GM18867 (cell line): Measurements from ENCODE around the gene LPP.

ENCODE experiments used
- ATAC-seq: cut with Tn5 transposase; IDR thresholded peaks from one replicate; pipeline ENCODE4 v1.9.1; 2021; ENCODE audit warnings: mild to moderate bottlenecking, moderate library complexity; ENCODE audit not compliant: unreplicated experiment

The LPP gene

GRCh38 chr3:188573291-188573940 is 419.5 kb downstream of the LPP start:
- ATAC-seq: no peak

- ATAC-seq: no peak
Measured at GRCh38 chr3:188573956-188574355, 420.0 kb downstream of the LPP start.

- ATAC-seq: no peak
Measured at GRCh38 chr3:188574885-188575284, 420.9 kb downstream of the LPP start.

- ATAC-seq: no peak
Measured at GRCh38 chr3:188575501-188575900, 421.5 kb downstream of the LPP start.

- ATAC-seq: no peak
Measured at GRCh38 chr3:188577539-188577938, 423.6 kb downstream of the LPP start.

- no peak for ATAC-seq
Measured at GRCh38 chr3:188578576-188579363, 424.8 kb downstream of the LPP start.

GRCh38 chr3:188580223-188580622 is 426.3 kb downstream of the LPP start:
- no peak for ATAC-seq

- no peak for ATAC-seq
Measured at GRCh38 chr3:188580659-188581058, 426.7 kb downstream of the LPP start.

- no peak for ATAC-seq
Measured at GRCh38 chr3:188581365-188581764, 427.4 kb downstream of the LPP start.

GRCh38 chr3:188581792-188582191 is 427.8 kb downstream of the LPP start:
- ATAC-seq: no peak

DNA sequence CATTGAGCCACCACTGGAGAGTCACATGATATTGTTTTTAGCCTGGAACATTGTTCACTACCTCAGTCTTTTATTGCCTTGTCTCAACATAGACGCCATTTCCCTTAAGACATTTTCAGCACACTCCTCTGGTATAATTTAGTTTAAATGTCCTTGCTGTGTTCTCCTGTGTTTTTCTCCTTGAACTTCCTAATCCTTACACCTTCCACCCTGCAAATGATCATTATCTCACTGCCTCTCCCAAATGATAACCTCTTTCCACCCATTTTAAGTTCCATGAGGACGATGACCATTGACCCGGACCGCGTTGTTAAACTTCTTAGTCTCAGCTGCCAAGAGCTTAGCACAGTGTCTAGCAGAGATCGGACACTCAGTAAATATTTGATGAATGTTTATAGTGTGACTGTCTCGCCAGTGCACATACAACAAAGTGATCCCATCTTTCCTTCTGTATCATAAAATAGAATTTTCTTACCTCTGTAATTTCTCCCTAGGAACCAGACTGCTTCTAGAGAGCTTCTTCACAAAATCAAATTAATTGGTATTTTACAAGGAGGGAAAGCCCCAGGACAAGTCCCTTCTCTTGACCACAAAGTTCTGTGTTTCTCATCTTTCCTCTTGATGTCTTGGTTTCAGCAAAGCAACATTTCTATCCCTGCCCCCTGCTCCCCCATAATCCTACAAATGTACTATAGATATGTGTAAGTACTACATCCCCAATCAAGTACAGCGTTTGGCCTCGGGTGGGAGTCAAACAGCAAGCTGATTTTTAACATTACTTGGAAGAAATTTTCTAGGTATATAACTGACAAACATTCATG is 429.6 kb downstream of the LPP start:
- no peak for ATAC-seq

DNA sequence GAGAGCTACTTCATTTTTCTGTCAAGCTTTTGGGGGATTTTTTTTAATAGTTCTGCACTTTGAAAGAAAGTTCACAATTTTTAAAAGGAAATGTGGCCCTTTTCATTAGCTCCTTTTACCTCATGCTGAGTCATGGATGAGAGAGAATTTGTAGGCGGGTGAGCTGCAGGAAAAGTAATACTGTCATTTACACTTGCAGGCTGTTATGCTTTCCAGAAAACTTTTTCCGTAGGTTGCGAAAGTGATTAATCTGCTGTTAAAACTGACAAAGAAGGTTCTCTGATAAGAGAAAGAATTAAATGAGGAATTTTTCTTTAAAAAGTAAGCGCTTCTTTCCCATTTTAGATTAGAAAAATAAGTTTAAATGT is 430.2 kb downstream of the LPP start:
- no peak for ATAC-seq

GRCh38 chr3:188584958-188585689 is 431.2 kb downstream of the LPP start:
- ATAC-seq: no peak

DNA sequence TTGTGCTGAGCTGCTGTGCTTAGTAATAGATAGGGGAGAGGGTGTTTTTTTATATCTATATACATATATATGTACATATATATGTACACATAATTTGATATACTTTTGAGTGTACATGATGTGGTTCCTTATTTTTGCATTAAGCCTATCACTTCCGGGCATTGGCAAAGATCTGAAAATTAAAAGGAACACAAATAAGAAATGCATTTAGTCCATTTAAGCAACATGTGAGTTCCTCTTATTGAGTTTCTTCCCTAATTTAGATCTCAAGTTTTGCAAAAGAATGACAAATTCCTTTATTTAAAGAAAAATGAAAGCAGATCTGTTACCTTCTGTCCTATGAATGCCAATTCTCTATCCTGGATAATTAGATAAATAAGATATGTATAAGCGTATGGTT is 435.1 kb downstream of the LPP start:
- no peak for ATAC-seq

- ATAC-seq: no peak
Measured at GRCh38 chr3:188589771-188590170, 435.8 kb downstream of the LPP start.

DNA sequence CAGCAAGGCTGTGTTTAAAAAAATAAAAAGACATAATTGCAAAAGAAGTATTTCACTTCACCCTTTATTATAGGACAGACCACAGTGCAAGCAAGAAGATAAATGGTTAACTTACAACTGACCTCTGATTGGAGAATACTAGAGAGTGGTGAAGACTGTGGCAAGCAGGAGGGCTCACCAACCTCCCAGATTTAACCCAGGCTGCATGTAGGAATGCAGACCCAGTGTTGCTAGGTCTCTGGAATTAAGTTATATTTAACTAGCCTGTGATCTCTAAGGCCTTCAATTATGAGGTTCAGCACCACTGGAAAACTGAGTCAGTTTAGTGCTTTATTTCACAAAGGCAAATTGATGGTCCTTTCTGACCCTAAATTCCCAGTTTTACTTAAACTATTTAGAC is 436.6 kb downstream of the LPP start:
- no peak for ATAC-seq

DNA sequence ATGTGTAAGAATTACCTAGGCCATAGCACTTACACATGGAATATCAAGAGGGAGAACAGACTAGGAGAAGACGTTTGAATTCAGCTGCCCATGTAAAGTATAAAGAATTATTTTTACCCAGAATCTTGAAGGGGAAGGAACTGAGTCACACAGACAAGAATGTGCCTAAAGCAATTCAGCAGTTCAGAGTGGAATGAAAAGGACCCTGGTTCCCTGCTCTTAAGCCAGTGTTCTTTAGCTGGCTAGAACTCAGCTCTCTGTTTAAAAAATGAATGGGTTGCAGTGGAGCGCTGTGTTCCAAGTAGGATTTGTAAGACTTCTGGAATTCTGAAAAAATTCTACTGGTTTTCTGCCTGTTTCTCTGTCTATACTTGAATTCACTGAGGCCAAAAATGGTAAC is 440.2 kb downstream of the LPP start:
- ATAC-seq: no peak

DNA sequence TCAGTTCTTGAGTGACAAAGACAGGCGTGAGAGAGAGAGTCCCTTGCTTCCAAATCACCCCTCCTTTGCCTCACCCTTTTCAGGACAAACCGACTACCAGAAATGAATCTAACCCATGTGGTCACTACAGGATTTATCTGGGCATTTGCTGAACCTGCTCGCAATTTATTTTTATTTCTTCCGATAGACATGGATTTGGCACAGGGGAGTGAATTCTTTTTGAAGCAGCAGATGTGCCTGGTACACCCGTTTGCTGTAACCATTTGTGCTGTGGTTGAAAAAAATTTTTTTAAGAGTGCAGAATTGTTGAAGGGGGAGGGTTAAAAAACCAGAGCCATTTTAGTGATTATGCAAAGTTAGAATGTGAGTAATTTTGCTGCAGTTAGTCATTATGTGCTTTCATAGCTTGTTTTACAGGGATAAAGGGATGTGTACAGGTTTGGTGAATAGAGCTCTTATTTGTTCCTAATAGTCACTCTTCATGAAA is 442.0 kb downstream of the LPP start:
- ATAC-seq: no peak

DNA sequence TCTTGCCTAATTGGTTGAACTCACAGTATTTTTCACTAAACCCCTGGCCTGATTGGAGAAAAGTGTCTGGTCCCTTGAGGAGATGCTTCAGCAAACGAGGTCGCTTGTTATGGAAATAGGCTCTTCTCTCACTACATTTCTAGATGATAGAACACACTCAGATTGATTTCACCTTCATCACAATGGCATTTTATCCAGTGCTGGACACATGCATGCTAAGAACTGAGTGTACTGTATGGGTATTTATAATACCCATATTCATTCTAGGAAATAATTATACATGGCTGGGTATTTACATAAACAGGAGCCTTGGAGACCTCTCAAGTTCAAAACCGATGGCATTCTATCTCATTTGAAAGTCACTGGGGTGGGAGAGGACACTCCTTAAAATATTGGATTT is 444.9 kb downstream of the LPP start:
- ATAC-seq: no peak

- no peak for ATAC-seq
Measured at GRCh38 chr3:188602111-188602510, 448.2 kb downstream of the LPP start.

DNA sequence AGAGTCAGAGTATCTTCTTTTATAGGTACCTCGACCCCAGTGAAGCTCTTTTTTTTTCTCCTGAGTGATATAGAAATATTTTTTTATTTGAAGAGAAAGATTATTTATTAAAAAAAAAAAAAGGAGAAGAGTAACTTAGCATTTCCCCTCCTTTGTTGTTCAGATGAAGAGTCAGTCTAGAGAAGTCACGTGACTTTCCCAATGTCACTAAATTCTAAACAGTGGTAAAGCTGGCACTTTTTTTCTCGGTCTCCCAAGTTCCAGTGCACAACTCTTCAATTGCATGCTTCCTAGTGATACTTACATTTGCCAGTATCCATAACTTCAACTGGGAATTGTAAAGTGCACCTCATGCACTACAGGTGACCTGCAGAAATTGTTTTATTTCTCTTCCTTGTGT is 448.7 kb downstream of the LPP start:
- ATAC-seq: no peak
